Activated CD4-positive, alpha-beta T cell treated with anti-CD3 and anti-CD28 coated beads for 24 hours (primary cell): Measurements from ENCODE around the gene C4orf54.

Source experiments
- DNase-seq, 2 donors: peaks; one replicate each; pipeline ENCODE4 v3.0.0-alpha.2; 2020; ENCODE audit warnings: low read depth in 2 of 2

The C4orf54 gene

GRCh38 chr4:99652596-99653436 lies 4.8 kb downstream of the C4orf54 start:
- no peak for DNase-seq

GRCh38 chr4:99651811-99652485 lies 5.7 kb downstream of the C4orf54 start:
- no peak for DNase-seq

- no peak for DNase-seq
These were observed 6.4 kb downstream of the C4orf54 start for GRCh38 chr4:99651016-99651769.

DNA sequence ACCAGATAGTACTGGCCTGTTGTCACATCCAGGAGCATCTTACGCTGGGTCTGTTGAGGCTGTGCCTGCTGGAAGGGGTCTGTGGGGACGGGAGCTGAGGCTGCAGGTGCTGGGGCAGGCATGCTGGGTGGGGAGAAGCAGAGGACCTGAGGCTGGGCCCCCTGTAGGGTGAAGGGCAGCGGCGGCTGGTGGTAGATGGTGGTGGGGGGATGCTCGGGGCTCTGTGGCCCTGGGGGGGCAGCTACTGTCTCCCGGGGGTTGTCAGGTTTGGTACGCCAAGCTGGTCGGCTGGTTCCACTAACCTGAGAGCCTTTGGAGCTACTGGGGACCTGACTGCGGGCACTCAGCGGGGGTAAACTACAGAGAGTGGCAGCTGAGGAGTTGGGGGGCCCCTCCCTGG lies 7.8 kb downstream of the C4orf54 start:
- DNase-seq, result no peak

GRCh38 chr4:99649208-99649607 lies 8.4 kb downstream of the C4orf54 start:
- DNase-seq, result no peak

- DNase-seq, result no peak
These were observed 9.3 kb downstream of the C4orf54 start for GRCh38 chr4:99648321-99648720.

DNA sequence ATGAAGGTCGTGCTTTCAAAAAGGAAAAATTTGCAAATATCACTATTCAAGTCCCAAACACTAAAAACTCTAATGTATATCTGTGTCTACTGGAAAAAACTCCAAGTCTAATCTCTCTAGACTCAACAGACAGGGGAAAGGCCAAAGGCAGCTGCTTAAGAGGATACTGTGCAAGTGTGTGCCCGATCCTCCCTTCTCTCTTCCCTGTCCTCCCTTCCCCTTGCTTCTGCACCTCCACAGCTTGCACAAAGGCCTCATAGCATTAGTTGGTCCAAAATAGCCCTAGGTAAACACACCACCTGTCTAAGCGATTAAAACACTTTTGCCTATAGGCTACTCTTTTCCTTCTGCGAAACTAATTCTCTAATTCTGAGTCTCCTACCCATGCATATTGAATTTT lies 10.6 kb downstream of the C4orf54 start:
- no peak for DNase-seq

- DNase-seq, result no peak
These were observed 12.0 kb downstream of the C4orf54 start for GRCh38 chr4:99645638-99646037.

DNA sequence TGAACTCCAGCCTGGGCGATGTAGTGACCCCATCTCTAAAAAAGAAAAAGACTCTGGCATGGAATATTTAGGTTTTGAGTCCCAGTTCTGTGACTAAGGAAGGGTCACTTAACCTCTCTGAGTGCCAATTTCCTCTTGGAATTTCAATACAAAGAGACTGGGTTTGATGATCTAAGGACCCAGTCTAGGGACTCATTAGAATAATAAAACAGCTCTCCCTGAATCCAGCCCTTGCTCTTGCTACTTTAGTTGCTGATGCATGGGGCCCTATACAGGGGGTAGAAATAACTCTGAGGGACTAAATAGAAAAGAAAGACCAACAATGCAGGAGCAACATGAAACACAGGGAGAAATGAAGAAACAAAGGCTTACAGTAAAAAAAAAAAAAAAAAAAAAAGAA lies 12.6 kb downstream of the C4orf54 start:
- no peak for DNase-seq

- no peak for DNase-seq
These were observed 13.2 kb downstream of the C4orf54 start for GRCh38 chr4:99644453-99644852.

DNA sequence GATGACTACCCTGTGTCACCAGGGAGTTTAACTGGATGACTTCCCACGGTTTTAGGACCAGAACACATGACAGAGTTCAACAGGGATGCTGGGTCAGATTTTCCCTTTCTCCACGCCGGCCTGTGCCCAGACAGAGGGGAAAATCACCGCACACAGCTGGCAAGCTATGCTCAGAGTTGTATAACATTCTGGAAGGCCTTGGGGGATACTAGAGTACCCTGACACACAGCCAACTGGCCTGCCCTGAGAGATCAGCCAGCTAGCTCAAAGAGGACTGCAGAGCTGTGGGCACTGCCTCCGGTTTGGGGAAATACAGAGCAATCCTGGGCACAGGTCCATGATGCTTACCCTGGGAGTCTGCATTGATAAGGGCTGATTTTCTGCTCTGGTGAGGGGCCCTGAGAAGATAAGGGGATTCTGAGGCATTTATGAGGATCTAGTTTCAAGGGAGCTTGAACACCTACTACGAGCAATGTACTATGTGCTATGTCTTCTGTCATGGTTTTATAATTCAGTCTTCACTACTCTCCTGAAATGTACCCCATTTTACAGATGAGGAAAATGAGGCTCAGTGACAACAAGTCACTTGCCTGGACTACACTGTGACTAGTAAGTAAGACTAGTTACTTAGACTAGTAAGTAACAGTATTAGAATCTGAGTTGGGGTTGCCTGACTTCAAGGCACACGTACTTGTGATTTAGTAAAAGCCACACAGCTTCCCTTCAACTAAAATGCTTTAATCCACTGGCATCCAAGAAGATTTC lies 14.7 kb downstream of the C4orf54 start:
- no peak for DNase-seq

- DNase-seq, result no peak
These were observed 17.0 kb downstream of the C4orf54 start for GRCh38 chr4:99640676-99641075.

- DNase-seq, result no peak
These were observed 20.5 kb downstream of the C4orf54 start for GRCh38 chr4:99637174-99637573.

- DNase-seq, result no peak
These were observed 21.2 kb downstream of the C4orf54 start for GRCh38 chr4:99636422-99636821.

DNA sequence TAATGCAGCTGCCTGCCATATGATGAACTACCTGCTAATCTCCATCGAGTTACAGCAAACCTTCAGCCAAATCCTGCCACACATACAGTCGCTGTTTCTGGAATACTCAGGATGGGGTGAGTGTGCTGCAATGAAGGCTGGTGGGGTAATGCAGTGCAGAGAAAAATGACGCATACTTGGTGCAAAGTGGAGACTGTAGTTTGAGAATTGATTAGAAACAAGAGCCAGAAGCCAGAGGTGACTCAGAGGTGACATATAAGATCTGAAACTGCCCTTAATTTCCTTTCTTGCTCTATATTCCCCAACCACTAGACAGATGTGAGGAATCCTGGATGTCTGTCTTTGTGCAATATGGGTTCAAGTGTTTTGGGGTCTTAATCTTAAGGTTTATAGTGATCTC lies 22.0 kb downstream of the C4orf54 start:
- no peak for DNase-seq

GRCh38 chr4:99634742-99635360 lies 22.8 kb downstream of the C4orf54 start:
- no peak for DNase-seq

- DNase-seq, result no peak
These were observed 23.9 kb downstream of the C4orf54 start for GRCh38 chr4:99633772-99634171.

DNA sequence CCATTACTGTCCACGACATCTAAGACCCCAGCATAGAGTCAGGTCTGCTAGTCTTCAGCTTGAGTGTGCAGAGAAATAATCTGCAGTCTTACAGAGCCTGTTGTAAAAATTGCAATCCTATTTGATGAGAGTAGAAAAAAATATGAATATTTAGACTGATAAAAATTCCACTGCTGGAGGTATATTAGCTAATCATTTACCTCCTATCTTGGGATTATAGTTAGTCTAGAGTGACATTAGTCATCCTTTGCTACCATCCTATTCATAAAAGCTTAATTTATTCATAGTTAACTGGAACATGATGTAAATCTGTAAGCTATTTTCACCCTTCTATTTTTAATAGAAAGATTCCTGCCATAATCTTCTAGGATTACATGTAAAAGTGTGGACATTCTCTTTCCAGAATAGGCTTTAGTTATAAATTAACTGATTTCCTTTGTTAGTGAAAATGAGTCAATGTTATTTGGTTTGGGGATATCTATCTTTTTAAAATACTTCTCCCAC lies 26.7 kb downstream of the C4orf54 start:
- DNase-seq, result no peak

- no peak for DNase-seq
These were observed 27.6 kb downstream of the C4orf54 start for GRCh38 chr4:99629962-99630554.

GRCh38 chr4:99628040-99628439 lies 29.6 kb downstream of the C4orf54 start:
- DNase-seq, result no peak

DNA sequence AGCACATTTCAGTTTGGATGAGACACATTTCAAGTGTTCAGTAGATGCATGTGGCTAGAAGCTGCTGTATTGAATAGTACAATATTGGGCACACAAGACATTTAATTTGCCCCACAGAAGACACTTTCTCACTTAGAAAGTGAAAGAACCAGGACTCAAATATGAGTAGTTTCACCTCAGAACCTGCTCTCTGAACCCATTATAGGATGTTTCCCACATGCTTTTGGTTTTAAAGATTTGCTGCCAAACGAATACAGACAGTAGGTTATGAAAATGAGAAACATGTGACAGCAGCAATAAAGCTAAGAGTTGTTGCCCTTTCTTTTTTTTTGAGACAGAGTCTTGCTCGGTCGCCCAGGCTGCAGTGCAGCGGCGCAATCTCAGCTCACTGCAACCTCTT lies 32.3 kb downstream of the C4orf54 start:
- no peak for DNase-seq
